Measurements from ENCODE around the gene TCP11L2. TPM values are rescaled to one million over a fixed set of nuclear protein-coding genes. Genes with fewer than 3 reads are reported as not detected.

The TCP11L2 gene
- total and polyA plus RNA-seq, 9 of the 15 experiments (the other 6 are each of a cell fraction or from before 2014, with no cell fraction given), result 0.39 to 4.5 (median 1.3) TPM

- TF ChIP-seq PATZ1 (CRISPR knock-in tag; IDR thresholded peaks at IDR 0.05; ENCODE audit: borderline replicate concordance) (no peak), RHOXF2B (CRISPR knock-in tag; conservative IDR thresholded peaks at IDR 0.05) (no peak), ETV1 (tag; conservative IDR thresholded peaks at IDR 0.05; ENCODE audit: low read depth) (peak; percentile 77), PKNOX1 (IDR thresholded peaks at IDR 0.05) (no peak; the same call in 1 of the 2 replicates), ETS1 (conservative IDR thresholded peaks at IDR 0.05; ENCODE audit: control insufficient read depth, low read depth, low read length) (peak; percentile 70; the same call in 1 of the 2 replicates), PREB (CRISPR knock-in tag; IDR thresholded peaks at IDR 0.05) (no peak), SAFB2 (IDR thresholded peaks at IDR 0.05; ENCODE audit: borderline replicate concordance, low read depth, low read length, severe bottlenecking) (no peak), L3MBTL2 (IDR thresholded peaks at IDR 0.05) (peak; percentile 94), NCOA1 (IDR thresholded peaks at IDR 0.05; ENCODE audit: low read depth) (peak; percentile 98), TSC22D4 (tag; IDR thresholded peaks at IDR 0.05) (no peak), ILK (tag; IDR thresholded peaks at IDR 0.05; ENCODE audit: borderline replicate concordance, low read depth) (no peak), XRCC3 (IDR thresholded peaks at IDR 0.05) (no peak), RBBP5 (IDR thresholded peaks at IDR 0.05; ENCODE audit: borderline replicate concordance, insufficient read depth, low read length, poor library complexity, severe bottlenecking) (peak; percentile 83), HIVEP1 (CRISPR knock-in tag; IDR thresholded peaks at IDR 0.05) (0 out of 2 replicates have a peak, but pooled peaks have one; percentile 4), ZFPM2 (CRISPR knock-in tag; IDR thresholded peaks at IDR 0.05) (no peak), GTF2A2 (tag; IDR thresholded peaks at IDR 0.05) (no peak)
- TF ChIP-seq, protein P1, sequence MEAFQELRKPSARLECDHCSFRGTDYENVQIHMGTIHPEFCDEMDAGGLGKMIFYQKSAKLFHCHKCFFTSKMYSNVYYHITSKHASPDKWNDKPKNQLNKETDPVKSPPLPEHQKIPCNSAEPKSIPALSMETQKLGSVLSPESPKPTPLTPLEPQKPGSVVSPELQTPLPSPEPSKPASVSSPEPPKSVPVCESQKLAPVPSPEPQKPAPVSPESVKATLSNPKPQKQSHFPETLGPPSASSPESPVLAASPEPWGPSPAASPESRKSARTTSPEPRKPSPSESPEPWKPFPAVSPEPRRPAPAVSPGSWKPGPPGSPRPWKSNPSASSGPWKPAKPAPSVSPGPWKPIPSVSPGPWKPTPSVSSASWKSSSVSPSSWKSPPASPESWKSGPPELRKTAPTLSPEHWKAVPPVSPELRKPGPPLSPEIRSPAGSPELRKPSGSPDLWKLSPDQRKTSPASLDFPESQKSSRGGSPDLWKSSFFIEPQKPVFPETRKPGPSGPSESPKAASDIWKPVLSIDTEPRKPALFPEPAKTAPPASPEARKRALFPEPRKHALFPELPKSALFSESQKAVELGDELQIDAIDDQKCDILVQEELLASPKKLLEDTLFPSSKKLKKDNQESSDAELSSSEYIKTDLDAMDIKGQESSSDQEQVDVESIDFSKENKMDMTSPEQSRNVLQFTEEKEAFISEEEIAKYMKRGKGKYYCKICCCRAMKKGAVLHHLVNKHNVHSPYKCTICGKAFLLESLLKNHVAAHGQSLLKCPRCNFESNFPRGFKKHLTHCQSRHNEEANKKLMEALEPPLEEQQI (IDR thresholded peaks at IDR 0.05), result peak; percentile 74; the same call in 1 of the 2 replicates
Measured at GRCh38 chr12:106357549-106358395, 55.2 kb downstream of the TCP11L2 start, which contains the start of gene POLR3B (continued).
